Sigmoid colon (tissue), 4 donors: ENCODE results near the gene ATP2B2.

ENCODE experiments used
- CTCF ChIP-seq, 4 experiments: fragments of 450-650 bp in 3 of 4; fragments of 200-600 bp in 1 of 4; IDR thresholded peaks; one replicate each; pipeline ENCODE4 v1.5.1; 2016 to 2019; ENCODE audit warnings: antibody characterized with exemption in 4 of 4, mild to moderate bottlenecking in 3 of 4, moderate library complexity in 2 of 4
- EP300 ChIP-seq, 4 donors: sonication (generic); formaldehyde crosslinking; IDR thresholded peaks; one replicate each; pipeline ENCODE4 v1.6.1; 2017; ENCODE audit warnings: antibody characterized with exemption in 4 of 4
- POLR2A ChIP-seq, 2 donors: fragments of 450-650 bp; IDR thresholded peaks; one replicate each; pipeline ENCODE4 v1.6.1; 2016; ENCODE audit warnings: antibody characterized with exemption in 2 of 2, mild to moderate bottlenecking in 2 of 2, moderate library complexity in 2 of 2
- POLR2AphosphoS5 ChIP-seq, 4 donors: sonication (generic); formaldehyde crosslinking; IDR thresholded peaks; one replicate each; pipeline ENCODE4 v1.6.1; 2017; ENCODE audit warnings: antibody characterized with exemption in 4 of 4

GRCh38 chr3:10501664-10502052 is 3.7 kb downstream of the ATP2B2 start:
- no peak for TF ChIP-seq CTCF (IDR thresholded peaks at IDR 0.05)
- no peak for TF ChIP-seq POLR2A (IDR thresholded peaks at IDR 0.05)
- TF ChIP-seq POLR2AphosphoS5 (IDR thresholded peaks at IDR 0.05) = no peak
- TF ChIP-seq EP300 (IDR thresholded peaks at IDR 0.05) = no peak
